GM21717 (cell line): ENCODE results near the gene CAMTA1.

Experiments used
- ATAC-seq: cut with Tn5 transposase; IDR thresholded peaks from one replicate; pipeline ENCODE4 v1.9.1; 2021; ENCODE audit warnings: mild to moderate bottlenecking, moderate library complexity; ENCODE audit not compliant: unreplicated experiment

Gene CAMTA1

GRCh38 chr1:7609311-7609994, 824.2 kb downstream of the CAMTA1 start:
- ATAC-seq, result no peak

- no peak for ATAC-seq
Observed at GRCh38 chr1:7610106-7610731, 825.0 kb downstream of the CAMTA1 start.

DNA sequence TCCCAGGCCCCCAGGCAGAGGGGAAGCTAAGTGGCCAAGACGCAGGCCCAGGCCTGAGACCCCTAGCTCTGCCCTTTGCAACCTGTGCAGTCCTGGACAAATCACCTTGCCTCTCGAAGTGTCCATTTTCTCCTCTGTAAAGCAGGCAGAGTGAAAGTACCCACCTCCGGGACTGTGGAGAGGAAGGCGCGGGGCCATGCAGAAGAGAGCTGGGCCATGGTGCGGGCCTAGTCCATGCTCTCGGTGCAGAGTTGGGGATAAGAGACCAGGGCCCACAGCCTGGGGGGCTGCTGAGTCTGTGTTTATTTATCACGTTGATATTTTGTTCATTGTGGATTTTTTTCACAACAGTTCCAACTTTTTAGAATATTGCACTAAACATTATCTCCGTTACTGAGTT, 825.7 kb downstream of the CAMTA1 start:
- ATAC-seq, result no peak

- no peak for ATAC-seq
Observed at GRCh38 chr1:7611421-7612010, 826.3 kb downstream of the CAMTA1 start.

GRCh38 chr1:7613106-7613850, 828.0 kb downstream of the CAMTA1 start:
- ATAC-seq, result no peak

GRCh38 chr1:7613851-7614205, 828.6 kb downstream of the CAMTA1 start:
- ATAC-seq, result no peak

DNA sequence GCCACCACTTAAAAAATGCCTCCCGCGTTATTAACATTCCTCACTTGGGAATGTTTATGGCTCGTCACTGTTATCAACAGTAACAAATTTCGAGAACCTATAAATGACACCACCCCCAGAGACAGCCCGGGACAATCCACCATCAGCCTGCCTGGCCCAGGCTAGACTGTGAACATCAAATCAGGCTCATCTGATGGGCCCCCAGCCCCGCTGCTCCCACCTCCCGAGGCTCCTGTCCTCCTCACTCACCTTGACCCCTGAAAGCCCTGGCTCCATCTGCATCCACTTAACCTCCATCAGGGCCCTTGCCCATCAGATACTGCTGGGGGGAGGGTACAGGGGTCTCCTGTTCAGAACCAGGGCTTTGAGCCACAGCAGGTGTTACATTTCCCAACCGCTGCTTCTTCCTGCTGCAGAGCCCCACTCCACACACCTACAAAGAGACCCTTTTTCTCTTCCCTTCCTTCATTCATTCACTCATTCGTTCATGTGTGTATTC, 829.4 kb downstream of the CAMTA1 start:
- no peak for ATAC-seq

- ATAC-seq, result no peak
Observed at GRCh38 chr1:7615138-7615537, 829.9 kb downstream of the CAMTA1 start.

DNA sequence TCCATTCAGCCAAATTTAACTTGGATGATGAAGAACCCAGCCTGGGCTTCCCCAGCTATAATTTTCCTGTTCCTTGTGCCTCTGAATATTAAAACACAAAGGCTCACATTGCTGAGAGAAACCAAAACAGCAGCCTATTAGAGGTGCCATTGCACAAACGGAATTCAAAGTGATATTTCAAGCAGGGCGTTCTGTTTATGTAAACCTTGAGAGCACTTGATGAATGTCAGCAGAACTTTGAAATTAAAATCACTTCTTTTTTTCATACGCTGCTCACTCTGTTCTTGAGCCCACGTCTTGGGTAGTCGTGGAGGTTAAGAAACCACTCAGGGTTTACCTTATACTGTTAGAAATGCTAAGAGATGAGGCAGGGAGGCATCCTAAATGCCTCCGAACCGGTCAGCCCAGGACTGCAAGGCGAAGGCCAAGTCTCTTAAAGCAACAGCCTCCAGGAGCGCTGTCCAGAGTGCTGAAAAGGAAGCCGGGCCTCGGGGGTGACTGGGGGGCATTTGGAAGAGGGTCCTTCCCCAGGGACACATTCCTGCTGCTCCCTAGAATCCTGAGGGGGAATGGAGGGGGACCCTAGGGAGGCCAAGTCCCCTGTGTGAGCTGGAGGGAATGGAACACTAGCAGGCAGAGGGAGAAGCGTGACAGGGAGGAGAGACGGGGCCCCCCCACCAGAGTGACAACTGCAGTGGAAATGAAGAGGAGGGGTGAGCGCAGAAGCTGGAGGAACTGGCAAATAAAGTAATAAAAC, 831.0 kb downstream of the CAMTA1 start:
- no peak for ATAC-seq

- ATAC-seq, result no peak
Observed at GRCh38 chr1:7616953-7617352, 831.7 kb downstream of the CAMTA1 start.

- no peak for ATAC-seq
Observed at GRCh38 chr1:7617826-7618225, 832.6 kb downstream of the CAMTA1 start.

- ATAC-seq, result no peak
Observed at GRCh38 chr1:7620196-7620595, 834.9 kb downstream of the CAMTA1 start.

DNA sequence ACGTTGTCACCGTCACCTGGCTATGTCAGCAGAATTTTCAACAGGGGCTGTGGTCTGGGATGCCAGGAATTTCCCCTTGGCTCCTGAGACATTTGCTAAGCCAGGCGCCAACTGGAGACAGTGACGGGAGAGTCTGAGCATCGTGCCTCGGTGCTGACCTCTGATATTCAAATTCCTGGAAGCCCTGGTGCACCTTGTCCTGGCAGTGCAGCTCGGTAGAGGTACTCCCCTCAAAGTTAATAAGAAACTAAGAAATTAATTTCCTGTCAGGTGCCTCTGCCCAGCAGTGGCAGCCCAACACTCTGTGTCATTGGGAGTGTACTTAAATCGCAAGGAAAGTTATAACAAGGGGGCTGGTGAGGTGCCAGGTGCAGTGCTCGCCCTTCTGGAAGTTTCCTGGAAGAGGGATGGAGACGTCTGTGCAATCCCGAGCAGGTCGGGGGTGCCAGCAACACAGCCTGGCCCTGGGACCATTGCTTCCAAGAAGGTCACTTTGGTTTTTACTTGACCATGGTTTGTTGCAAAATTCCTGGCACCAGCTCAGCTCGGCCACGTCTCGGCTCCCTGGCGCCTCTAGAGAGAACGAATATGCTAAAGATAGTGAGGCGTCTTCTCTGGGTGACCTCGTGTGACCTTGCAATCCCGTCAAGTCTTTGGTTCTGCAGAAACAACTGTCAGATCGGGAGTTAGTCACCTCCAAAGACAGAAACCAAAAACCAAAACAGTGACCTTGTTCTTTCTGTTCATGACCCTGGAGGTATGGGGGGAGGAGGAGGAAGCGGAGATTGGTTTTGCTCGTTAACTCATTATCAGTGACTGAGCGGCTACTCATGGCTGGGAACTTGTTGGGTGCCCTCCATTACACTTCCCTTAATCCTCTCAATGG, 836.3 kb downstream of the CAMTA1 start:
- ATAC-seq, result no peak

- ATAC-seq, result no peak
Observed at GRCh38 chr1:7623842-7624241, 838.6 kb downstream of the CAMTA1 start.

GRCh38 chr1:7624791-7625355, 839.6 kb downstream of the CAMTA1 start:
- ATAC-seq, result no peak

GRCh38 chr1:7625401-7625800, 840.1 kb downstream of the CAMTA1 start:
- ATAC-seq, result no peak

DNA sequence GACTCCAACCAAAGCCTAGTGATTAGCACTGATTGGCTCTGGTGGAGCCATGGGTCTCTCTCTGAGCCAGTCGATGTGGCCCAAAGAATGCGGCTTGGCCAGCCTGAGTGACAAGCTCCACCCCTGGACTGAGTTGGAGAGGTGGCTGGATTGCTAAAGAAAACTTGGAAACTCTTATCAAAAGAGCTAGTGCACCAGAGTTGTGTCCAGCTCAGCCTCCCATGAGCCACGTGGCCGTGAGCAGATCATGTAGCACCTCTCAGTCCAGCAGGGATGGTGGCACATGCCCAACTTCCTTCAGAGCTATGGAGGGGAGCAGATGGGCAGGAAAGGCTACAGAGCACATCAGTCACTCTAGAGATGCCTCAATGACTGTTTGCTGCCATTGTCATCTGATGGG, 843.0 kb downstream of the CAMTA1 start:
- no peak for ATAC-seq

DNA sequence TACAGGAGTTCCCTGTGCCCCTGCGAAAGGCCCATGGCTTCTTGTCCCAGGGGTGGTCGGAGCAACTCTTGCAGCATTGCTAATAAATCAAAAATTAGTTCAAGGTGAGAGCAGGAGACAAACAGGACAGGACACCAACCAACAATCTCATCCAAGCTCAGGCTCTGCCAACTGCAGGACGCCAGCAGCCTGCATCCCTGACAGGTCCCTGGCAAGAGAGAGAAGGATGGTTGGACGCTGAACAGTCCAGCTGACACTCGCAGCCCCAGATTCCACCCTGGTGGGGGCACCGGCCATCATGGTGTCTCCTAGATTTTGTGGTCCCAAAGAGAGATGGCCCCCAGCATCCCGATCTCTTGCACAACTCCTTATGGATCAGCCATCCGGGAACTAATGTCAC, 843.8 kb downstream of the CAMTA1 start:
- no peak for ATAC-seq

DNA sequence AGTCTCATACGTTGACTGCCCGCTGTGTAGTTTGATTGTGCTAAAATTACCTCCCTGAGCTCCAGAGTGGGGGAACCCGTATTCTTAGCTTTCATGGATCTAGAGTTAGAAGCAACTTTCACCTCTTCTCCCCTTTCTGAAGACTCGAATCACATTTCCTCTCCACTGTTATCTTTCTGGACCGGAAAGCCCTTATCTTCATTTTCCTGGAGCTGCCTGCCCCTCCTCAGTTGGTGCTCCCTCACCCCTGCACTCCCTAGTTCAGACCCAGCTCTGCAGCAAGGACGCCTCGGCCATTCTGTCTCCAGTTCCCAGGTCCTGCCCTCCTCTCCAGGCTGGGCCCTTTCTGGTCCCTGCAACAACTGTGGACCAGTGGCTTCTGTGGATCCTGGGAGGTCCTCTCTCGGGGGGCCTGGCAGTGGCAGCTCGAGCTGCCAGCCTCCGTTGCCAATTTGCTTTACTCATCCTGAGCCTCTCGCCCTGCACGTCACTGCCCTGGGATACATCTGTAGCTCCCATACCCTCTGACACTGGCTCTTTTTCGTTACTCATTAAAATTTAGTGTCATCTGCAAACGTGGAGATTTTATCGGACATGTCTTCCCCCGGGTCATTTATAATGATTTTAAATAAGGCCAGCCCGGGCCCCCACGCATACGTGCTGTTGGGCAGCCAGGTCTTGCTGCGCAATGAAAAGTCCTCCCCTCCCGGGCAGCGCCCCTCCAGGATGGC, 844.4 kb downstream of the CAMTA1 start:
- no peak for ATAC-seq
